MCF 10A (cell line): Measurements from ENCODE around the gene ITGA6. TPM values are rescaled to one million over a fixed set of nuclear protein-coding genes. Genes with fewer than 3 reads are reported as not detected.

Source experiments
- BruUV-seq: library from RNA; stranded (reverse); fragments of 400-500 nt; replicated peaks from 2 replicates; lab custom pipeline; 2021; lab: Mats Ljungman, UMichigan
- CTCF ChIA-PET: fragments of 300-600 bp; sonication (Branson Sonifier 250); formaldehyde crosslinking; extraction: SDS; loops from one replicate; lab custom pipeline; 2021; ENCODE audit warnings: antibody characterized with exemption, inconsistent platforms; lab: Yijun Ruan, JAX
- POLR2A ChIA-PET: fragments of 300-600, 350-650 bp; sonication (Branson Sonifier 250); formaldehyde crosslinking; extraction: SDS; loops from one replicate; lab custom pipeline; 2020; ENCODE audit warnings: antibody characterized with exemption, inconsistent platforms; lab: Yijun Ruan, JAX
- DNase-seq: peaks from one replicate; pipeline ENCODE4 v3.0.0-alpha.2; 2018; ENCODE audit not compliant: unreplicated experiment
- H3K27ac Mint-ChIP-seq: one replicate; pipeline ENCODE4 v1.8.0; 2022; ENCODE audit warnings: mild to moderate bottlenecking, low read depth, mixed read lengths; ENCODE audit not compliant: unreplicated experiment
- H3K27me3 Mint-ChIP-seq: one replicate; pipeline ENCODE4 v1.8.0; 2022; ENCODE audit warnings: mixed read lengths; ENCODE audit not compliant: insufficient read depth, unreplicated experiment
- H3K36me3 Mint-ChIP-seq: one replicate; pipeline ENCODE4 v1.8.0; 2022; ENCODE audit warnings: mild to moderate bottlenecking, moderate library complexity, mixed read lengths; ENCODE audit not compliant: insufficient read depth, unreplicated experiment
- H3K4me1 Mint-ChIP-seq: one replicate; pipeline ENCODE4 v1.8.0; 2022; ENCODE audit warnings: mixed read lengths; ENCODE audit not compliant: insufficient read depth, unreplicated experiment
- H3K4me3 Mint-ChIP-seq: one replicate; pipeline ENCODE4 v1.8.0; 2022; ENCODE audit warnings: mild to moderate bottlenecking, moderate library complexity, mixed read lengths; ENCODE audit not compliant: unreplicated experiment
- H3K9me3 Mint-ChIP-seq: one replicate; pipeline ENCODE4 v1.8.0; 2022; ENCODE audit warnings: mixed read lengths; ENCODE audit not compliant: unreplicated experiment
- CTCF ChIP-seq: fragments of 200-600 bp; IDR thresholded peaks from one replicate; pipeline ENCODE4 v1.8.0; 2022; ENCODE audit warnings: antibody characterized with exemption, mild to moderate bottlenecking; ENCODE audit not compliant: unreplicated experiment
- intact Hi-C: fragments of 100-400 bp; cut with micrococcal nuclease; formaldehyde crosslinking; loops from 2 replicates; pipeline ENCODE4 v1.14.1; 2022
- total RNA-seq: library from RNA; stranded (reverse); gene quantifications from 2 replicates; pipeline ENCODE4 v1.2.3, GENCODE V29; 2022

ITGA6 gene
- total RNA-seq, 1 experiment from 2014 or later = 315 TPM

GRCh38 chr2:172473167-172473566 is 45.8 kb downstream of the ITGA6 start:
- Mint-ChIP-seq H3K9me3 (no peaks in the 10 kb centered on the region), H3K27me3 (no peaks in the 10 kb centered on the region), H3K4me1 (no peaks in the 10 kb centered on the region), H3K4me3 (no peak overlapping the region), H3K36me3 (peaks cover 91% of the 10 kb centered on the region), H3K27ac (no peak overlapping the region)
- no TSS peak for BruUV-seq
- POLR2A ChIA-PET = interaction anchor here (0.6 kb wide), 1 partner anchor 629 kb away, joined by 4 read pairs; no protein-coding TSS in a partner anchor
- intact Hi-C loops = no loop called here
- no peak for DNase-seq
- TF ChIP-seq CTCF = no peak
- CTCF ChIA-PET = interaction anchor here (0.6 to 1.6 kb wide), 4 partner anchors 33 to 297 kb away, joined by 3 read pairs; no protein-coding TSS in a partner anchor

DNA sequence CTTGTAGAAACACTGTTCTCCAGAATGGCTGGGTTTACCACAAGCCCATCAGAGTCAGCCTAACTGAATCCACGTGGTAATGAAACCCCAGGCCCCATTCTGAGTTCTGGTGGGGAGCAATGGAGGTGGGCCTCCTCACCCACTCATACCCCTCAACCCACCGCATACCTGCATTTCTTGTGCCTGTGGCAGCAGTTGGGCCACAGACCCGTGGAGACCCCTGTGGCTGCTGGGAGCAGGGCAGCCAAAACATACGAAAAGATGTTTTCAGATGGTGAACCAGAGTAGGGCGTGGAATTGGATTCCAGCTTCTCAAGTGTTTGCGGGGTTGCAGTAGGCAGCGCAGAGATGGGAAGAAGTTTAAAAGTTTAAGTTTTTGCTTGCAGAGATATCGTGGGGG is 51.0 kb downstream of the ITGA6 start:
- intact Hi-C loops = no loop called here

GRCh38 chr2:172480301-172481218 is 53.2 kb downstream of the ITGA6 start:
- Mint-ChIP-seq H3K4me3 (no peak overlapping the region), H3K27me3 (no peaks in the 10 kb centered on the region), H3K27ac (peak overlapping the region; percentile 76), H3K9me3 (no peaks in the 10 kb centered on the region), H3K36me3 (peaks cover 90% of the 10 kb centered on the region), H3K4me1 (peaks cover 13% of the 10 kb centered on the region)
- CTCF ChIA-PET = interaction anchor here (1.1 to 2.1 kb wide), 2 partner anchors 14 to 36 kb away, joined by 3 to 6 read pairs; no protein-coding TSS in a partner anchor
- intact Hi-C loops = no loop called here
- no peak for TF ChIP-seq CTCF
- DNase-seq = peak; percentile 28
- BruUV-seq = no TSS peak
- POLR2A ChIA-PET = no interaction called here

More for the DNA sequence above, 51.0 kb downstream of the ITGA6 start:
- ChIA-PET CTCF (interaction anchor here (1.5 kb wide), 1 partner anchor 12 kb away, joined by 3 read pairs; no protein-coding TSS in a partner anchor), POLR2A (no interaction called here)
- Mint-ChIP-seq H3K9me3 (no peaks in the 10 kb centered on the region), H3K4me1 (peaks cover 13% of the 10 kb centered on the region), H3K4me3 (no peak overlapping the region), H3K36me3 (peaks cover 96% of the 10 kb centered on the region), H3K27ac (peak overlapping the region; percentile 18), H3K27me3 (no peaks in the 10 kb centered on the region)
- no peak for TF ChIP-seq CTCF
- BruUV-seq = no TSS peak
- DNase-seq = no peak
